K562 (cell line): Measurements from ENCODE around the gene ANAPC4.

Experiments
- CEBPB ChIP-seq: fragments of 450-650 bp; IDR thresholded peaks from 2 replicates; pipeline ENCODE4 v1.6.1; 2016; ENCODE audit warnings: missing genetic modification characterization, missing compliant biosample characterization
- CHD1 ChIP-seq: fragments of 200-600 bp; sonication (generic); IDR thresholded peaks from one replicate; pipeline ENCODE4 v1.6.1; 2012; ENCODE audit warnings: mild to moderate bottlenecking, moderate library complexity, low read length, inconsistent platforms
- CREM ChIP-seq: IDR thresholded peaks from 2 replicates; pipeline ENCODE4 v1.6.1; 2014; ENCODE audit warnings: antibody characterized with exemption, low read depth
- ELF1 ChIP-seq: fragments of 200-800 bp; sonication (Bioruptor generic); IDR thresholded peaks from 2 replicates; pipeline ENCODE4 v1.6.1; 2016; ENCODE audit warnings: missing genetic modification characterization, missing compliant biosample characterization
- GABPA ChIP-seq: fragments of 200-800 bp; sonication (Bioruptor generic); conservative IDR thresholded peaks from 2 replicates; pipeline ENCODE4 v1.6.1; 2016; ENCODE audit warnings: low read depth, missing genetic modification characterization, missing compliant biosample characterization
- HBP1 ChIP-seq: fragments of 450-650 bp; formaldehyde crosslinking; IDR thresholded peaks from 2 replicates; pipeline ENCODE4 v1.4.0; 2022; ENCODE audit warnings: missing genetic modification characterization
- MAZ ChIP-seq, 2 experiments: fragments of 450-650 bp in 1 of 2; sonication (generic) in 1 of 2; formaldehyde crosslinking; IDR thresholded peaks in 1 of 2; conservative IDR thresholded peaks in 1 of 2; 2 replicates each; pipeline versions ENCODE4 v1.4.0 to v1.5.0; 2020; ENCODE audit warnings: mild to moderate bottlenecking in 1 of 2, missing genetic modification reagents in 1 of 2
- MNT ChIP-seq, 2 experiments: fragments of 450-650 bp; conservative IDR thresholded peaks; 2 replicates each; pipeline ENCODE4 v1.6.1; 2017; ENCODE audit warnings: mild to moderate bottlenecking in 2 of 2, moderate library complexity in 2 of 2
- MYNN ChIP-seq, 2 experiments: sonication (generic); formaldehyde crosslinking in 1 of 2; IDR thresholded peaks; 2 replicates each; pipeline versions ENCODE4 v1.5.0 to v1.6.1; 2016 to 2020; ENCODE audit warnings: antibody characterized with exemption in 1 of 2, missing genetic modification reagents in 1 of 2
- RNF2 ChIP-seq: sonication (generic); IDR thresholded peaks from 2 replicates; pipeline ENCODE4 v1.6.1; 2016
- YY1 ChIP-seq, 3 experiments: IDR thresholded peaks; 2 replicates each; pipeline ENCODE4 v1.6.1; 2011; ENCODE audit warnings: low read length in 2 of 3, mild to moderate bottlenecking in 2 of 3, moderate library complexity in 2 of 3, borderline replicate concordance in 1 of 3, control low read depth in 1 of 3, low read depth in 1 of 3; ENCODE audit not compliant: insufficient read depth in 3 of 3, insufficient replicate concordance in 2 of 3, control insufficient read depth in 1 of 3, insufficient read length in 1 of 3; ENCODE audit errors: extremely low read depth in 1 of 3
- TF ChIP-seq, protein P1 (sequence below), 3 experiments: IDR thresholded peaks in 2 of 3; conservative IDR thresholded peaks in 1 of 3; 2 replicates each; pipeline ENCODE4 v1.5.1; 2011 to 2012; ENCODE audit warnings: low read length in 3 of 3, mild to moderate bottlenecking in 3 of 3, control low read depth in 2 of 3, improper control_type of control experiment in 1 of 3, inconsistent platforms in 1 of 3, low read depth in 1 of 3, mixed read lengths in 1 of 3, moderate library complexity in 1 of 3; ENCODE audit not compliant: insufficient read depth in 2 of 3
- TF ChIP-seq, protein P2 (sequence below): fragments of 450-650 bp; conservative IDR thresholded peaks from 2 replicates; pipeline ENCODE4 v1.6.1; 2016; ENCODE audit warnings: missing genetic modification characterization, low read depth, mild to moderate bottlenecking, control low read depth, missing compliant biosample characterization

DNA sequence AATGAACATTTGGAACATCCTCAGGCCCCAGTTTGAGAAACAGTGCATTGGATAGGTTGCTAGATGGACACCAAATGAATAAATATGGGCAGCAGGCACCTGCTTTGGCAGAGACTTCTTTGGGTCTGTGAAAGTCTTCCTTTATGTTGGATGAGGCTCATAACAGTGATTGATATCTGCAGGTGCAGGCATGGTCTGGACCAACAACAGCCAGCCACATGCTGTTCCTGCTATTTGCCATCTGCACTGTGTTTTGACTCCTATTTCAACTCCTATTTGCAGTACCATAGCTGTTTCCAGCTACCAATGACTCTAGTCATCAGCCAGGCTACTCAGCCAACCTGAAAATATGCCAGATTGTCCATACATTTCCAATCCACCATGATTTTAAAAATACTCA, 60.9 kb downstream of the ANAPC4 start:
- no peak for TF ChIP-seq YY1 (IDR thresholded peaks at IDR 0.05; ENCODE audit: borderline replicate concordance in 1 of 3, control insufficient read depth in 1 of 3, extremely low read depth in 1 of 3, insufficient read depth in 3 of 3, insufficient read length in 1 of 3, insufficient replicate concordance in 2 of 3, low read depth in 1 of 3, low read length in 2 of 3)
- no peak for TF ChIP-seq CEBPB (tag)
- TF ChIP-seq MAZ (CRISPR knock-in tag; conservative IDR thresholded peaks at IDR 0.05 in 1 of 2, IDR thresholded peaks at IDR 0.05 in 1 of 2) = no peak
- TF ChIP-seq MYNN (IDR thresholded peaks at IDR 0.05) = no peak
- TF ChIP-seq MYNN (CRISPR knock-in tag; IDR thresholded peaks at IDR 0.05) = no peak
- TF ChIP-seq CREM = no peak
- TF ChIP-seq, protein P1, sequence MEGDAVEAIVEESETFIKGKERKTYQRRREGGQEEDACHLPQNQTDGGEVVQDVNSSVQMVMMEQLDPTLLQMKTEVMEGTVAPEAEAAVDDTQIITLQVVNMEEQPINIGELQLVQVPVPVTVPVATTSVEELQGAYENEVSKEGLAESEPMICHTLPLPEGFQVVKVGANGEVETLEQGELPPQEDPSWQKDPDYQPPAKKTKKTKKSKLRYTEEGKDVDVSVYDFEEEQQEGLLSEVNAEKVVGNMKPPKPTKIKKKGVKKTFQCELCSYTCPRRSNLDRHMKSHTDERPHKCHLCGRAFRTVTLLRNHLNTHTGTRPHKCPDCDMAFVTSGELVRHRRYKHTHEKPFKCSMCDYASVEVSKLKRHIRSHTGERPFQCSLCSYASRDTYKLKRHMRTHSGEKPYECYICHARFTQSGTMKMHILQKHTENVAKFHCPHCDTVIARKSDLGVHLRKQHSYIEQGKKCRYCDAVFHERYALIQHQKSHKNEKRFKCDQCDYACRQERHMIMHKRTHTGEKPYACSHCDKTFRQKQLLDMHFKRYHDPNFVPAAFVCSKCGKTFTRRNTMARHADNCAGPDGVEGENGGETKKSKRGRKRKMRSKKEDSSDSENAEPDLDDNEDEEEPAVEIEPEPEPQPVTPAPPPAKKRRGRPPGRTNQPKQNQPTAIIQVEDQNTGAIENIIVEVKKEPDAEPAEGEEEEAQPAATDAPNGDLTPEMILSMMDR (IDR thresholded peaks at IDR 0.05 in 2 of 3, conservative IDR thresholded peaks at IDR 0.05 in 1 of 3; ENCODE audit: insufficient read depth in 2 of 3, low read depth in 1 of 3, low read length in 3 of 3) = no peak
- TF ChIP-seq MNT (conservative IDR thresholded peaks at IDR 0.05) = no peak
- no peak for TF ChIP-seq HBP1
- TF ChIP-seq RNF2 = no peak
- TF ChIP-seq GABPA (tag) = no peak
- no peak for TF ChIP-seq ELF1 (tag)
- TF ChIP-seq, protein P2, sequence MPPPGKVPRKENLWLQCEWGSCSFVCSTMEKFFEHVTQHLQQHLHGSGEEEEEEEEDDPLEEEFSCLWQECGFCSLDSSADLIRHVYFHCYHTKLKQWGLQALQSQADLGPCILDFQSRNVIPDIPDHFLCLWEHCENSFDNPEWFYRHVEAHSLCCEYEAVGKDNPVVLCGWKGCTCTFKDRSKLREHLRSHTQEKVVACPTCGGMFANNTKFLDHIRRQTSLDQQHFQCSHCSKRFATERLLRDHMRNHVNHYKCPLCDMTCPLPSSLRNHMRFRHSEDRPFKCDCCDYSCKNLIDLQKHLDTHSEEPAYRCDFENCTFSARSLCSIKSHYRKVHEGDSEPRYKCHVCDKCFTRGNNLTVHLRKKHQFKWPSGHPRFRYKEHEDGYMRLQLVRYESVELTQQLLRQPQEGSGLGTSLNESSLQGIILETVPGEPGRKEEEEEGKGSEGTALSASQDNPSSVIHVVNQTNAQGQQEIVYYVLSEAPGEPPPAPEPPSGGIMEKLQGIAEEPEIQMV (tag) = no peak
- TF ChIP-seq CHD1 = no peak
